ENCODE data around the gene OCA2.
"Not testable (repeated sequence)": the region's sequence is repeated elsewhere in the genome, so short reads cannot be mapped to it uniquely, and the experiment has no call there.

The OCA2 gene

GRCh38 chr15:28021281-28022039, 77.7 kb downstream of the OCA2 start:
- no peak for DNase-seq

GRCh38 chr15:28020644-28021043, 78.5 kb downstream of the OCA2 start:
- DNase-seq: no peak

DNA sequence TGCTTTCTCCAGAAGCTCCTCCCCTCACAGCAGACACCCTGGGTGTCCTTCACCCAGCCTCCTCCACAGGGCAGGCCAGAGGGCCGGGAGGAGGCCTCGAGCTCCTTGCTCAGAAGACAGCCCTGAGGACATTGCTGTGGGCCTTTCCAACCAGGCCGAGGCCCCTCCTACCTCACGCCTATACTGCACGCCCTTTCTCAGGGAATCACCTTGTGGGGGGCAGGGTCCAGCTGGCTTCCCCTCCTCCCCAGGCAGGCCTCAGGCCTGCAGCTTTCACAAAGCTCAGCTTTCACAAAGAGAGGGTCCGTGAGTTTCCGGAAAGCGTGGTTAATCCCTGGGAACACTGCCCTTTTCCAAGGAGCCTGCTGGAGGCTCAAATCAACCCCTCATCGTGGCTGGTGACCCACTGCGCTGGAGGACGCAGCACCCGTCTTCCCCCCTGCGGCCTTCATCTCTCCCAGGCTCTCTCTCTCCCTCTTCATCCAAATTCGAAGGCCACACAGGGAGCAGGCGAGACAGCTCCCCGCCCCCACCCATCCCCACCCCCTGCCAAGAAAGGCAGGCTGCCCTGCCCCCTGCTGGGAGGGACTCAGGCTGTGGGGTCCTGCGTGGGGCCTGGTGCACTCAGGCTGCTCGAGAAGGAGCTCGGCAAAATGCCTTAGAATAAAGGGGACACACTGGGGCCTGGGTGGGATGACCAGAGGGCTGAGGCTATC, 79.4 kb downstream of the OCA2 start:
- DNase-seq: no peak

- DNase-seq: no peak
Observed at GRCh38 chr15:28018291-28019044, 80.6 kb downstream of the OCA2 start.

- DNase-seq: no peak
Observed at GRCh38 chr15:28017423-28017924, 81.6 kb downstream of the OCA2 start.

DNA sequence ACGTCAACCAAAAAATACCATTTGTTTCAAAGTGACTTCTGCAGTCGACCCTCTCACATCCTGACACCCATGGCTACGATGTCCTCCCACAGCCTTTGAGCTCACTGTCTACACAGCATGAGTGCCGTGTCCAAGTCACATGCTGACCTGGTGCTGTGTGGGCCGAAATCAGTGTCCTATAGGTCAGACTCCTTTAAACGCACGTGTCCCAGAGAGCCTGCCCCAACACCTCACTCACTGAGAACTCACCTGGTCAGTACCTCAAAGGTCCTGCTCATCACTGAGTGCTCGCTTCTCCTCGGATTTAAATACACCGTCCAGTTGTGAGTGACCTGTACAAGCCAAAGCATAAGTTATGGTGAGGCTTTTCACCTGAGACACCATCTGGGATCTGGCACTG, 83.3 kb downstream of the OCA2 start:
- DNase-seq: no peak

GRCh38 chr15:28014623-28015200, 84.4 kb downstream of the OCA2 start:
- no peak for DNase-seq

GRCh38 chr15:28013976-28014375, 85.1 kb downstream of the OCA2 start:
- DNase-seq: no peak

DNA sequence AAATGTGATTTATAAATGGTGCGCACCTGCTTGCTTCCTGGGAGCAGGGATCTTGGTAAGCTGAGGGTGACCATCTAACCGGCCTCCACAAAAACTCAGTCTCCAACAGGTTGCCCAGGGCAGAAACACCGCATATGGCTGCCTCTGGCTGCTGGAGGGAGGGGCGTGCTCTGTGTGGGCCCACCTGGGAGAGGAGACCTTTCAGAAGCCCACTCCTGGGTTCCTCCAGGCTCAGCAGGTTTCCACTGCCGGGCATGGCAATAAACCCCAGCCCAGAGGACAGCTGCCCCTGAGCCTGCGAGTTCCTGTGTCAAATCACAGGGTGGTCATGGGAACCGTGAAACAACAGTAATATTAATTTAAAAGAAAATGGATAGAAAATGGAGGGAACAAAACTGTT, 85.6 kb downstream of the OCA2 start:
- no peak for DNase-seq

- no peak for DNase-seq
Observed at GRCh38 chr15:28012231-28012630, 86.9 kb downstream of the OCA2 start.

- DNase-seq: not testable (repeated sequence)
Observed at GRCh38 chr15:28008175-28008574, 90.9 kb downstream of the OCA2 start.

GRCh38 chr15:28006116-28006905, 92.8 kb downstream of the OCA2 start:
- no peak for DNase-seq

DNA sequence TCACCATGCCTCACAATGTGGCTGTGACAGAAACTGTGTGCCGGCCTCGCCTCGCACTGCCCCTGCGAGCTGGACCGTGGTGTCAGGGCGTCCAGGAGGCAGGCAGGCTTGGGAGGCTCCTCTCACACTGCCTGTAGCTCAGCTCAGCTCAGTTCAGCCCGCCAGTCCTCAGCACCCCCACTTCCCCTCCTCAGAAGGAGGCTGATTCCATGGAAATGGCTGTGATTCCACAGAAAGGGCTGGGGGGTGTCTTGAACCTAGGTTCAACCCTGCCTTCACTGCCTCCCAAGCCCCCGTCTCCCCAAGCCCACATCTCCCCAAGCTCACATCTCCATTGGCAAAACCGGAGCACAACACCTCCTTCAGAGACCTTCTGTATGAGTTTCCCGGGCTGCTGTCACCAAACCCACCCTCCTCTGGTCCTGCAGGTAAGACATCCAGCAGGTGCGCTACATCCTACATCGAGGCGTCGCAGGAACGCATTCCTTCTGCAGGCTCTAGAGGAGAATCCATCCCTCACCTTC, 94.0 kb downstream of the OCA2 start:
- DNase-seq: no peak

DNA sequence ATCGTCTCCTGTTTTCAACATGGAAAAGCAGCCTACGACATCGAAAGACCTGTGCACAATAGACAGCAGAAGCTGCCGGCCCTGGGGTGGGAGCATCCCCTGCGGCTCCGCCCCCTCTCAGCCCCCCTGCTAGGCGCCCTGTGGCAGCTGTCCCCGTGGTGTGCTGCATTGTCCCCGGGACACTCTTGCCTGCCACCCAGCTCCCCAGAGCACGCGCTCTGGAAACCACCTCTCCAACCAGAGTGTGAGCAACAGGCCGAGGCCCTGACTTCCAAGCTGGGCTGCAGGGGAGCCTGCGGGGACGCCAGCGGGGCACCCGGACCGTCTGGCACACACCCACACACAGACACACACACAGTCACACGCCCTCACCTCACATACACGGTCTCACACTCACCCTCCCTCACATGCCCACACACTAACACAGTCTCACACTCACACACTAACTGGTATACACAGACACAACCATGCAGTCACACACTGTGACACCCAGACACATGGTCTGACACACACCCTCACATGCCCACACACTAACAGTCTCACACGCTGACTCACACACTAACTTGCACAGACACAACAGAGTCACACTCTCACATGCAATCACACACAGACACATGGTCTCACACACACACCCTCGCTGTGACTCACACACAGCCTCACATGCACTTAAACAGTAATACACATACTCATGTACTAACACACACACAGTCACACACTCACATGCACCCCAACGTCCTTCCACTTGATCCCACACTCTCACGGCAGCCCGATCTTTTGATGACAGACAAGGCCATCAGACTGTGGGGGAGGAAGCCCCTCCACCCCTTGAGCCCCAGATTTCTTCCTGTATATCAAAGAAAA, 94.7 kb downstream of the OCA2 start:
- no peak for DNase-seq

DNA sequence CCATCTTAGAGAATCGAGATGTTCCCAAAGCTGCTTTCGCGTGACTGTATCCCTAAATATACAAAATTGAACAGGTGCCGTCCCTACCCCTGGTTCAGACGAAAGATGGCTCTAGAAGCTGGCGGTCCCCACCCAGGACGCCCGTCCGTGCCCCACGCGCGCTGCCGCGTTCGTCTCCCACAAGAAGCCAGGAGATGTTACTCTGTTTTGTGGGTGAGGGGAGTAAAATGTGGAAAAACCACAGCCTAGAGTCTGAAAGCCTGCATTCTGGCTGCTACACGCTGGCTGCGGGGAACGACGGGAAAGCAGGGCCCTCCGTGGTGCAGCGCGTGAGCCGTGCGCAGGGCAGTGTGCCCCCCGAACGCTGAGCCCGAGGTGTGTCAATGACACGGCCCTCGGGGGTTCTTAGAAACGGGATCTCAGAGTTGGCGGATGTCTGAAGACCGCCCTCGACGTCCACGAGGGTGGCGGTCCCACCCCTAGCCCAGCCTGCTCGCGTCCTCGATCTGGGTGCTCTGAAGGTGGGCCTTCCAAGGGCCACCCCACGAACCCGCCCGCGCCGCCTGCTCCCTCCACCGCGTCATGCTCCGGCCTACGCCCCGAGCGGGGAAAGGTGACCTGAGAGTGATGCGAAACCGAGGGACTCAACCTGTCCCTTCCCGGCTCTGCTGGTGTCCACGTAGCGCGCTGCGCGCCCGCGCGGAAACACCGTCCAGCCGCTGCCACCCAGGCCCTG, 95.6 kb downstream of the OCA2 start:
- no peak for DNase-seq

DNA sequence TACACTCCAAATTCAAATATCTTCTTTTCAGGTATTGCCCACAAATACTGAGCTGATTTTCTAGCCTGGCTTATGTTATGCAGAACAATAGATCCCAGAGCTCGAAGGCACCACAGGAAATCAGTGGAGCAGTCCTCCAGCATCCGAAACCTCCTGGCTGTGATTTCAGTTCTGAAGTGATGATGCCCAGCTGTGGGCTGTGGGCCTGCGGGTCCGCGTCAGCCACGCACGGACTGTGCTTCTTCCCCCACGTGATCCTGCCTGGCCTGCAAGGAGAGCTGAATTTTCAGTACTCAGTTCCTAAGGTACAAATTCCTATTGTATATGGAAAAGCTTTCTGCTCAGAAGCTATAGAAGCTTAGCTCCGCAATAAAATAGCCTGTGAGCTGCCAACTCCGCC, 96.2 kb downstream of the OCA2 start:
- no peak for DNase-seq

DNA sequence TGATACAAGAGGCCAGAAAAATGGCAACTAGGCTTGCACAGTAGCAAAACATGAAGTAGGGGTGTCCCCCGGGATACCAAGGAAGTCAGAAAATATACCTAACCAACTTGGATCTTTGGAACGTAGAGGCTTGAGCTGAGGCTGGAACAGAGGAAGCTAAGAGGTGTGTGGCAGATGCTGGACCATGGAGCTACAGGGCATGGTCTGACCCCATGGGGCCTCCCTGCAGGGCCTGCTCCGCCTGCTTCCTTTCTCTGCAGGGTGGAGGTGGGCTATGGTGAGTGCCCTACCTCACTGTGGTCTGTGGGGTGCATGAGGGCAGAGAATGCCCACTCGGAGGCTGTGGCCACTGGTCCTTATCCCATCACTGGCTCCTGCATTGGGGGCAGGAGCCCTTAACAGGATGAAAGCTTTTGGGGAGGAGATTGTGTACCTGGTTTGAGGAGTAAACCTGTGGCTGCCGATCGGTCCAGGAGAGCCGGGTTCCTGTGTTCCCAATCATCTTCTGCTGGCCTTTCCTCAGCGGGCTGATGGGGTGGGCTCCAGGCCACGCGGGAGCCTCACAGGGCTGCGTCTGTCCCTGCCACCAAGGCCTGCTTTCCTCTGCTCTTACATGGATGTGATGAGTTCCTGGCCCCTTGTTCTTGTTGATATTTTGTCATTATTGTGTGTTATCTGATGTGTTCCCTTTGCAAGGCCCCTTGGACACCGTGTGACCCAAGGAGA, 96.8 kb downstream of the OCA2 start:
- DNase-seq: no peak

GRCh38 chr15:28001641-28002040, 97.5 kb downstream of the OCA2 start:
- DNase-seq: no peak

DNA sequence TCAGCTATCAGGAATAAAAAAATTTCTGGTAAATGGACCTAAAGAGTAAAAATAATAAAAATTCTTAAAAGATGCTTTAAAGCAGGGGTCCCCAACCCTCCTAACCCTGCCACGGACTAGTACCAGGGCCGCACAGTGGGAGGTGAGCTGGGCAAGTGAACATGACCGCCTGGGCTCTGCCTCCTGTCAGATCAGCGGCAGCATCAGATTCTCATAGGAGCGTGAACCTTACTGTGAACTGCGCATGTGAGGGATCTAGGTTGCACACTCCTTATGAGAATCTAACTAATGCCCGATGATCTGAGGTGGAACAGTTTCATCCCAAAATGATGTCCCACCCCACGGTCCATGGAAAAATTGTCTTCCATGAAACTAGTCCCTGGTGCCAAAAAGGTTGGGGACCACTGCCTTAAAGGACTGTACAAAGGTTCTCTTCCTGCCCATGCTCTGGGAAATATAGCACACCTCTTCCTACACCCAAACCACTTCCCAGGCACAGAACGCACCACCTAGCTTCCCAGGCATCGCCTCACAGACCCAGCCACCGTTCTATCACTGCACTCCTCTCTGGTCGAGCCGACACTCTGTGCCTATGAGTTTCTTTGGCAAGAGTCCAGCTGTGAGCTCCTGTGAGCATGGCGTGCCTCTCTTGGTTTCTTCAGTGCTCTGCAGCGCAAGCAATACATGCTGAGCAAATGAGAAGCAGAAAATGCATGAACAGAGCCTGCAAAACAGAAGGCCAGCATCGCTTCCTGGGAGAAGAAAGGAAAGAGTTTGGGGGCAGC, 104.9 kb downstream of the OCA2 start:
- no peak for DNase-seq

Data from KG1 (cell line).